NCI-H128 (cell line): ENCODE results near the gene PHF1.
A peak's percentile ranks its signal among the peaks of the same experiment; 100 is the strongest.

Experiments used
- DNase-seq: peaks from one replicate; lab custom pipeline; 2025; ENCODE audit not compliant: unreplicated experiment; lab: John Stamatoyannopoulos, UW

The PHF1 gene

GRCh38 chr6:33417128-33417902, 6.5 kb downstream of the PHF1 start:
- no peak for DNase-seq

GRCh38 chr6:33417903-33418689, 7.3 kb downstream of the PHF1 start, which contains the start of gene CUTA:
CUTA (minus strand) TSS chr6:33418107; CDS start chr6:33418000, 107 bp downstream.
- DNase-seq: peak; percentile 99

GRCh38 chr6:33418690-33419291, 8.0 kb downstream of the PHF1 start:
- no peak for DNase-seq

- DNase-seq: no peak
These were observed 9.0 kb downstream of the PHF1 start, which contains the start of gene SYNGAP1 for GRCh38 chr6:33419580-33420490. SYNGAP1 (plus strand) TSS chr6:33420065; CDS start chr6:33420265, 200 bp downstream.

- DNase-seq: no peak
These were observed 9.9 kb downstream of the PHF1 start for GRCh38 chr6:33420491-33421343.

GRCh38 chr6:33421344-33421643, 10.5 kb downstream of the PHF1 start:
- no peak for DNase-seq

GRCh38 chr6:33423777-33424176, 13.0 kb downstream of the PHF1 start:
- DNase-seq: no peak

GRCh38 chr6:33424855-33425667, 14.2 kb downstream of the PHF1 start:
- no peak for DNase-seq

- peak; percentile 43 for DNase-seq
These were observed 15.1 kb downstream of the PHF1 start for GRCh38 chr6:33425668-33426577.

GRCh38 chr6:33426590-33427511, 16.0 kb downstream of the PHF1 start:
- DNase-seq: no peak

- no peak for DNase-seq
These were observed 16.9 kb downstream of the PHF1 start for GRCh38 chr6:33427585-33428223.

GRCh38 chr6:33428224-33428965, 17.6 kb downstream of the PHF1 start:
- DNase-seq: no peak

GRCh38 chr6:33428966-33429749, 18.3 kb downstream of the PHF1 start:
- DNase-seq: no peak

GRCh38 chr6:33429750-33430052, 18.9 kb downstream of the PHF1 start:
- no peak for DNase-seq

- DNase-seq: no peak
These were observed 19.5 kb downstream of the PHF1 start for GRCh38 chr6:33430334-33430733.
